ENCODE data around the gene C4BPA. TPM values are rescaled to one million over a fixed set of nuclear protein-coding genes. Genes with fewer than 3 reads are reported as not detected.

C4BPA gene
- total and polyA plus RNA-seq, 9 of the 15 experiments (the other 6 are each of a cell fraction or from before 2014, with no cell fraction given): 0.04 to 0.22 (median 0.11) TPM; not detected in 3

DNA sequence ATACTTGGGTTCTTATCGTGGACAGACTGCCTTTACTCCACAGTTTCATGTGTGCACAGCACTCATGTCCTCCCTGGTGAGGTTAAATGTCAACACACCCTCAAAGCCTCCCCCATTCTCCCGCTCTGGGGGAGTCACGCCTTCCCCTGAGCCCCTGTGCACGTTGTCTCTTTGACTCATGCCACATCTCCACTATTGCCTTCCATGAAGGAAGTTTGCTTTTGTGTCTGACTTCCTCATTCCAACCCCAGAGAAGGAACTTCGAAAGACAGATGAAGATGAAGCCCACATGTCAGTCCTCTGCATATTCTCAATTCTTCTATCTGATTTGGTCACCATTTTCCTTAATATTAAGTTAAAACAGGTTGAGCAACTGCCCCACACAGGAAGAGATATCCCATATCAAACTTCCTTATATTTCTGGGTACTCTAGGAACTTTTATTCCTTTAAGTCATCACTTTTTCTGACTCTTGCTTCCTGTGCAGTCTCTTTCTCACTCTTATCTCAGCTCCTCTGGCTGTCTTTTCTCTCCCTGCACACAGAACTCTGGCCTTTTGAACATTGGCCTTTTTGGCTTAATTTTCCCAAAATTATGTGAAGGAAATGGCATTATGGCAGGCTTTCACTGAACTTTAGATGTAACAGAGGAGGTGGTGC, 41.5 kb downstream of the C4BPA start (continued):
- TF ChIP-seq, protein P1, sequence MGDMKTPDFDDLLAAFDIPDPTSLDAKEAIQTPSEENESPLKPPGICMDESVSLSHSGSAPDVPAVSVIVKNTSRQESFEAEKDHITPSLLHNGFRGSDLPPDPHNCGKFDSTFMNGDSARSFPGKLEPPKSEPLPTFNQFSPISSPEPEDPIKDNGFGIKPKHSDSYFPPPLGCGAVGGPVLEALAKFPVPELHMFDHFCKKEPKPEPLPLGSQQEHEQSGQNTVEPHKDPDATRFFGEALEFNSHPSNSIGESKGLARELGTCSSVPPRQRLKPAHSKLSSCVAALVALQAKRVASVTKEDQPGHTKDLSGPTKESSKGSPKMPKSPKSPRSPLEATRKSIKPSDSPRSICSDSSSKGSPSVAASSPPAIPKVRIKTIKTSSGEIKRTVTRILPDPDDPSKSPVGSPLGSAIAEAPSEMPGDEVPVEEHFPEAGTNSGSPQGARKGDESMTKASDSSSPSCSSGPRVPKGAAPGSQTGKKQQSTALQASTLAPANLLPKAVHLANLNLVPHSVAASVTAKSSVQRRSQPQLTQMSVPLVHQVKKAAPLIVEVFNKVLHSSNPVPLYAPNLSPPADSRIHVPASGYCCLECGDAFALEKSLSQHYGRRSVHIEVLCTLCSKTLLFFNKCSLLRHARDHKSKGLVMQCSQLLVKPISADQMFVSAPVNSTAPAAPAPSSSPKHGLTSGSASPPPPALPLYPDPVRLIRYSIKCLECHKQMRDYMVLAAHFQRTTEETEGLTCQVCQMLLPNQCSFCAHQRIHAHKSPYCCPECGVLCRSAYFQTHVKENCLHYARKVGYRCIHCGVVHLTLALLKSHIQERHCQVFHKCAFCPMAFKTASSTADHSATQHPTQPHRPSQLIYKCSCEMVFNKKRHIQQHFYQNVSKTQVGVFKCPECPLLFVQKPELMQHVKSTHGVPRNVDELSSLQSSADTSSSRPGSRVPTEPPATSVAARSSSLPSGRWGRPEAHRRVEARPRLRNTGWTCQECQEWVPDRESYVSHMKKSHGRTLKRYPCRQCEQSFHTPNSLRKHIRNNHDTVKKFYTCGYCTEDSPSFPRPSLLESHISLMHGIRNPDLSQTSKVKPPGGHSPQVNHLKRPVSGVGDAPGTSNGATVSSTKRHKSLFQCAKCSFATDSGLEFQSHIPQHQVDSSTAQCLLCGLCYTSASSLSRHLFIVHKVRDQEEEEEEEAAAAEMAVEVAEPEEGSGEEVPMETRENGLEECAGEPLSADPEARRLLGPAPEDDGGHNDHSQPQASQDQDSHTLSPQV (IDR thresholded peaks at IDR 0.05): peak; percentile 42; the same call in 1 of the 2 replicates
- TF ChIP-seq, protein P2, sequence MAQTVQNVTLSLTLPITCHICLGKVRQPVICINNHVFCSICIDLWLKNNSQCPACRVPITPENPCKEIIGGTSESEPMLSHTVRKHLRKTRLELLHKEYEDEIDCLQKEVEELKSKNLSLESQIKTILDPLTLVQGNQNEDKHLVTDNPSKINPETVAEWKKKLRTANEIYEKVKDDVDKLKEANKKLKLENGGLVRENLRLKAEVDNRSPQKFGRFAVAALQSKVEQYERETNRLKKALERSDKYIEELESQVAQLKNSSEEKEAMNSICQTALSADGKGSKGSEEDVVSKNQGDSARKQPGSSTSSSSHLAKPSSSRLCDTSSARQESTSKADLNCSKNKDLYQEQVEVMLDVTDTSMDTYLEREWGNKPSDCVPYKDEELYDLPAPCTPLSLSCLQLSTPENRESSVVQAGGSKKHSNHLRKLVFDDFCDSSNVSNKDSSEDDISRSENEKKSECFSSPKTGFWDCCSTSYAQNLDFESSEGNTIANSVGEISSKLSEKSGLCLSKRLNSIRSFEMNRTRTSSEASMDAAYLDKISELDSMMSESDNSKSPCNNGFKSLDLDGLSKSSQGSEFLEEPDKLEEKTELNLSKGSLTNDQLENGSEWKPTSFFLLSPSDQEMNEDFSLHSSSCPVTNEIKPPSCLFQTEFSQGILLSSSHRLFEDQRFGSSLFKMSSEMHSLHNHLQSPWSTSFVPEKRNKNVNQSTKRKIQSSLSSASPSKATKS (CRISPR knock-in tag; IDR thresholded peaks at IDR 0.05): no peak
- no peak for TF ChIP-seq HDAC2 (IDR thresholded peaks at IDR 0.05)

Measured in K562 (cell line).